ENCODE results near the gene SLFNL1.

Gene SLFNL1

GRCh38 chr1:41051022-41051421 is 29.5 kb upstream of the SLFNL1 start:
- peaks cover 11% of the 10 kb centered on the region for H3K36me3 ChIP-seq (ENCODE audit: insufficient read depth, low read length)
- H3K79me2 ChIP-seq (ENCODE audit: insufficient read depth, low read length) = no peaks in the 10 kb centered on the region
- no peak for TF ChIP-seq EZH2 (IDR thresholded peaks at IDR 0.05; ENCODE audit: borderline replicate concordance, low read length)
- TF ChIP-seq, protein P1, sequence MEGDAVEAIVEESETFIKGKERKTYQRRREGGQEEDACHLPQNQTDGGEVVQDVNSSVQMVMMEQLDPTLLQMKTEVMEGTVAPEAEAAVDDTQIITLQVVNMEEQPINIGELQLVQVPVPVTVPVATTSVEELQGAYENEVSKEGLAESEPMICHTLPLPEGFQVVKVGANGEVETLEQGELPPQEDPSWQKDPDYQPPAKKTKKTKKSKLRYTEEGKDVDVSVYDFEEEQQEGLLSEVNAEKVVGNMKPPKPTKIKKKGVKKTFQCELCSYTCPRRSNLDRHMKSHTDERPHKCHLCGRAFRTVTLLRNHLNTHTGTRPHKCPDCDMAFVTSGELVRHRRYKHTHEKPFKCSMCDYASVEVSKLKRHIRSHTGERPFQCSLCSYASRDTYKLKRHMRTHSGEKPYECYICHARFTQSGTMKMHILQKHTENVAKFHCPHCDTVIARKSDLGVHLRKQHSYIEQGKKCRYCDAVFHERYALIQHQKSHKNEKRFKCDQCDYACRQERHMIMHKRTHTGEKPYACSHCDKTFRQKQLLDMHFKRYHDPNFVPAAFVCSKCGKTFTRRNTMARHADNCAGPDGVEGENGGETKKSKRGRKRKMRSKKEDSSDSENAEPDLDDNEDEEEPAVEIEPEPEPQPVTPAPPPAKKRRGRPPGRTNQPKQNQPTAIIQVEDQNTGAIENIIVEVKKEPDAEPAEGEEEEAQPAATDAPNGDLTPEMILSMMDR (IDR thresholded peaks at IDR 0.05; ENCODE audit: low read length) = no peak
- no peaks in the 10 kb centered on the region for H3K9me2 ChIP-seq (ENCODE audit: low read depth, low read length)
- H3K9me3 ChIP-seq (ENCODE audit: low read length) = no peaks in the 10 kb centered on the region
- H3K4me3 ChIP-seq (ENCODE audit: low read depth, low read length, poor library complexity, severe bottlenecking) = no peak overlapping the region
- no peaks in the 10 kb centered on the region for H3K4me1 ChIP-seq (ENCODE audit: insufficient read depth, low read length, severe bottlenecking)
- H3F3A ChIP-seq (ENCODE audit: insufficient read depth, low read length) = no peaks in the 10 kb centered on the region
- no peak overlapping the region for H2AFZ ChIP-seq (ENCODE audit: low read length)
- no peak overlapping the region for H3K4me2 ChIP-seq (ENCODE audit: low read length)
- no peaks in the 10 kb centered on the region for H3K27me3 ChIP-seq (ENCODE audit: insufficient read depth, low read length)
- H4K20me1 ChIP-seq (ENCODE audit: insufficient read depth, low read length) = no peaks in the 10 kb centered on the region
- H3K27ac ChIP-seq (ENCODE audit: low read depth, low read length, poor library complexity, severe bottlenecking) = no peak overlapping the region
- H3K9ac ChIP-seq (ENCODE audit: low read length) = no peak overlapping the region

DNA sequence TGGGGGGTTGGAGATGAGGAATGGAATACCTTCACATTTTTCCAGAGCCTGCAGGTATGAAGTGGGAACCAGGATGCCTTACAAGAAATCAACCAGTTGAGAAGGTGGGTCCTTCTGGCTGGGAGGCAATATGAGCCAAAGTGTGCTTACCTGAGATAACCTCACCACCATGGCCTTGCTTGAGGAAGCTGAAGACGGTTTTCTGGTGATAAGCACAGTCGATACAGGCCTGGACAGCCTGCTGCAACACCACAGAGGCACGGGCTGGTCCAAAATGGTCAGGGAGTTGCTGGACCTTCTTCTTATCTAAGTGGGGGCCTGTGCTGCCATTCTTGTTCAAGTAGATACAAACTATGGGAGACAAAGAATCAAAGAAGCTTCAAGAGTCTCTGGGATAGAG is 27.0 kb upstream of the SLFNL1 start:
- Histone ChIP-seq H4K20me1 (ENCODE audit: insufficient read depth, low read length) (no peaks in the 10 kb centered on the region), H3F3A (ENCODE audit: insufficient read depth, low read length) (no peaks in the 10 kb centered on the region), H3K9me2 (ENCODE audit: low read depth, low read length) (no peaks in the 10 kb centered on the region), H2AFZ (ENCODE audit: low read length) (no peak overlapping the region), H3K4me3 (ENCODE audit: low read depth, low read length, poor library complexity, severe bottlenecking) (no peak overlapping the region), H3K9me3 (ENCODE audit: low read length) (no peaks in the 10 kb centered on the region), H3K4me1 (ENCODE audit: insufficient read depth, low read length, severe bottlenecking) (no peaks in the 10 kb centered on the region), H3K27me3 (ENCODE audit: insufficient read depth, low read length) (no peaks in the 10 kb centered on the region), H3K36me3 (ENCODE audit: insufficient read depth, low read length) (peaks cover 16% of the 10 kb centered on the region), H3K9ac (ENCODE audit: low read length) (no peak overlapping the region), H3K27ac (ENCODE audit: low read depth, low read length, poor library complexity, severe bottlenecking) (no peak overlapping the region), H3K79me2 (ENCODE audit: insufficient read depth, low read length) (no peaks in the 10 kb centered on the region), H3K4me2 (ENCODE audit: low read length) (no peak overlapping the region)
- TF ChIP-seq, protein P1 (IDR thresholded peaks at IDR 0.05; ENCODE audit: low read length) = no peak
- TF ChIP-seq EZH2 (IDR thresholded peaks at IDR 0.05; ENCODE audit: borderline replicate concordance, low read length) = no peak

GRCh38 chr1:41046347-41046775 is 24.8 kb upstream of the SLFNL1 start:
- Histone ChIP-seq H3K9me3 (ENCODE audit: low read length) (no peaks in the 10 kb centered on the region), H3K9ac (ENCODE audit: low read length) (no peak overlapping the region), H2AFZ (ENCODE audit: low read length) (no peak overlapping the region), H3K4me1 (ENCODE audit: insufficient read depth, low read length, severe bottlenecking) (no peaks in the 10 kb centered on the region), H3K79me2 (ENCODE audit: insufficient read depth, low read length) (no peaks in the 10 kb centered on the region), H3F3A (ENCODE audit: insufficient read depth, low read length) (no peaks in the 10 kb centered on the region), H3K9me2 (ENCODE audit: low read depth, low read length) (no peaks in the 10 kb centered on the region), H3K27me3 (ENCODE audit: insufficient read depth, low read length) (no peaks in the 10 kb centered on the region), H3K27ac (ENCODE audit: low read depth, low read length, poor library complexity, severe bottlenecking) (no peak overlapping the region), H3K36me3 (ENCODE audit: insufficient read depth, low read length) (peaks cover 16% of the 10 kb centered on the region), H3K4me2 (ENCODE audit: low read length) (no peak overlapping the region), H4K20me1 (ENCODE audit: insufficient read depth, low read length) (no peaks in the 10 kb centered on the region), H3K4me3 (ENCODE audit: low read depth, low read length, poor library complexity, severe bottlenecking) (no peak overlapping the region)
- TF ChIP-seq, protein P1 (IDR thresholded peaks at IDR 0.05; ENCODE audit: low read length) = no peak
- TF ChIP-seq EZH2 (IDR thresholded peaks at IDR 0.05; ENCODE audit: borderline replicate concordance, low read length) = no peak
